HepG2 (cell line): Measurements from ENCODE around the gene PRPSAP1.

Experiments
- CTCF ChIP-seq: sonication (generic); formaldehyde crosslinking; IDR thresholded peaks from 2 replicates; pipeline ENCODE4 v1.5.0; 2020; ENCODE audit warnings: mild to moderate bottlenecking, missing genetic modification reagents, moderate library complexity
- EZH2 ChIP-seq: conservative IDR thresholded peaks from 2 replicates; pipeline ENCODE4 v1.6.1; 2012; ENCODE audit warnings: mild to moderate bottlenecking, low read depth, low read length, moderate library complexity
- NR3C1 ChIP-seq: sonication (generic); formaldehyde crosslinking; IDR thresholded peaks from 2 replicates; pipeline ENCODE4 v1.4.0; 2020; ENCODE audit warnings: missing genetic modification reagents
- SALL1 ChIP-seq: sonication (generic); formaldehyde crosslinking; IDR thresholded peaks from 2 replicates; pipeline ENCODE4 v1.8.0; 2022; ENCODE audit warnings: mild to moderate bottlenecking, missing genetic modification reagents
- THRA ChIP-seq: sonication (generic); formaldehyde crosslinking; IDR thresholded peaks from 2 replicates; pipeline ENCODE4 v1.4.0; 2020; ENCODE audit warnings: missing genetic modification reagents, borderline replicate concordance
- ZNF274 ChIP-seq: sonication (generic); formaldehyde crosslinking; IDR thresholded peaks from 2 replicates; pipeline ENCODE4 v1.5.1; 2020; ENCODE audit warnings: mild to moderate bottlenecking, missing genetic modification reagents
- TF ChIP-seq, protein P1 (sequence below): sonication (generic); formaldehyde crosslinking; IDR thresholded peaks from 2 replicates; pipeline ENCODE4 v1.9.0; 2021; ENCODE audit warnings: missing genetic modification reagents, borderline replicate concordance

DNA sequence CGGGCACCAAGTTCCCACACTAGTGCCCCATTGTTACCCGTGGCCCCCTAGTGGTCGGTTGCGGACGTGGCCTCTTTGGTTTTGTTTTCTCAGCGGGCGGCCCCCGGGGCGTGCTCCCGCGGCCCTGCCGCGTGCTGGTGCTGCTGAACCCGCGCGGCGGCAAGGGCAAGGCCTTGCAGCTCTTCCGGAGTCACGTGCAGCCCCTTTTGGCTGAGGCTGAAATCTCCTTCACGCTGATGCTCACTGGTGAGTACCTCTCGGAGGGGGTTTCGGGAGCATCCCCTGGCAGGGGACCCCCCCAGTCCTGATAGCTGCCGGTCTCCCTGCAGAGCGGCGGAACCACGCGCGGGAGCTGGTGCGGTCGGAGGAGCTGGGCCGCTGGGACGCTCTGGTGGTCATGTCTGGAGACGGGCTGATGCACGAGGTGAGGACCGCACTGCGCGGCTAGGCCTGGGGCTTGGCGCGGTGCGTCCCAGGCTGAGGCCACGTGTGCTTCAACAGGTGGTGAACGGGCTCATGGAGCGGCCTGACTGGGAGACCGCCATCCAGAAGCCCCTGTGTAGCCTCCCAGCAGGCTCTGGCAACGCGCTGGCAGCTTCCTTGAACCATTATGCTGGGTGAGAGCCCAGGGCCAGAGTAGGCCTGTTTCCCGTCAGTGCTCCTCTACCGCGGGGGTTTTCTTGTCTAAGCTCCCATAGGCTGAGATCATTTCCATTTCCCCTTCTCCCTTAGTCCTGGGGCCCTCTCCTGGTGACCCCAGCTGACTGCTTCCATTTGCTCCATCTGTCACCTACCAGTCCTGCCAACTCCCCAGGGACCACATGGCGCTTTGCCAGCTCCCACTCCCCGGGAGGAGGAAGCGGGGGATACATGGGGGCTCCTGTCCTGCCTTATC lies 32.4 kb upstream of the PRPSAP1 start:
- TF ChIP-seq ZNF274 (CRISPR knock-in tag) (peak; percentile 99), EZH2 (no peak), THRA (CRISPR knock-in tag) (peak; percentile 82), CTCF (CRISPR knock-in tag) (peak; percentile 94), NR3C1 (CRISPR knock-in tag) (no peak), SALL1 (CRISPR knock-in tag) (peak; percentile 97)
- TF ChIP-seq, protein P1, sequence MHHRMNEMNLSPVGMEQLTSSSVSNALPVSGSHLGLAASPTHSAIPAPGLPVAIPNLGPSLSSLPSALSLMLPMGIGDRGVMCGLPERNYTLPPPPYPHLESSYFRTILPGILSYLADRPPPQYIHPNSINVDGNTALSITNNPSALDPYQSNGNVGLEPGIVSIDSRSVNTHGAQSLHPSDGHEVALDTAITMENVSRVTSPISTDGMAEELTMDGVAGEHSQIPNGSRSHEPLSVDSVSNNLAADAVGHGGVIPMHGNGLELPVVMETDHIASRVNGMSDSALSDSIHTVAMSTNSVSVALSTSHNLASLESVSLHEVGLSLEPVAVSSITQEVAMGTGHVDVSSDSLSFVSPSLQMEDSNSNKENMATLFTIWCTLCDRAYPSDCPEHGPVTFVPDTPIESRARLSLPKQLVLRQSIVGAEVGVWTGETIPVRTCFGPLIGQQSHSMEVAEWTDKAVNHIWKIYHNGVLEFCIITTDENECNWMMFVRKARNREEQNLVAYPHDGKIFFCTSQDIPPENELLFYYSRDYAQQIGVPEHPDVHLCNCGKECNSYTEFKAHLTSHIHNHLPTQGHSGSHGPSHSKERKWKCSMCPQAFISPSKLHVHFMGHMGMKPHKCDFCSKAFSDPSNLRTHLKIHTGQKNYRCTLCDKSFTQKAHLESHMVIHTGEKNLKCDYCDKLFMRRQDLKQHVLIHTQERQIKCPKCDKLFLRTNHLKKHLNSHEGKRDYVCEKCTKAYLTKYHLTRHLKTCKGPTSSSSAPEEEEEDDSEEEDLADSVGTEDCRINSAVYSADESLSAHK (CRISPR knock-in tag): 0 out of 2 replicates have a peak, but pooled peaks have one; percentile 57
